Activated B cell treated with CpG ODN at 0.5 μM for 24 hours (primary cell): ENCODE measurements around the gene HERC5. TPM values are rescaled to one million over a fixed set of nuclear protein-coding genes. Genes with fewer than 3 reads are reported as not detected.
"Not testable (repeated sequence)": the region's sequence is repeated elsewhere in the genome, so short reads cannot be mapped to it uniquely, and the experiment has no call there.

ENCODE experiments used
- ATAC-seq: fragments of 200-7000 bp; cut with Tn5 transposase; one replicate; pipeline ENCODE4 v1.10.0; 2021; ENCODE audit warnings: low read depth, mild to moderate bottlenecking, moderate library complexity
- CTCF ChIA-PET: fragments of 350-600 bp; sonication (Branson Sonifier 250); formaldehyde crosslinking; loops from one replicate; lab custom pipeline; 2021; ENCODE audit warnings: antibody characterized with exemption; lab: Charles Lee
- POLR2A ChIA-PET: fragments of 350-600 bp; sonication (Branson Sonifier 250); formaldehyde crosslinking; loops from one replicate; lab custom pipeline; 2021; ENCODE audit warnings: antibody characterized with exemption; lab: Charles Lee
- DNase-seq: peaks from one replicate; pipeline ENCODE4 v3.0.0; 2022
- H3K27ac Mint-ChIP-seq: one replicate; pipeline ENCODE4 v1.8.0; 2020; ENCODE audit warnings: mixed read lengths
- H3K27me3 Mint-ChIP-seq: one replicate; pipeline ENCODE4 v1.8.0; 2021; ENCODE audit warnings: mixed read lengths
- H3K36me3 Mint-ChIP-seq: one replicate; pipeline ENCODE4 v1.8.0; 2021; ENCODE audit warnings: low read depth, mixed read lengths
- H3K4me1 Mint-ChIP-seq: one replicate; pipeline ENCODE4 v1.8.0; 2021; ENCODE audit warnings: mixed read lengths
- H3K4me3 Mint-ChIP-seq: one replicate; pipeline ENCODE4 v1.8.0; 2020; ENCODE audit warnings: mild to moderate bottlenecking, mixed read lengths
- H3K9me3 Mint-ChIP-seq: one replicate; pipeline ENCODE4 v1.8.0; 2020; ENCODE audit warnings: mixed read lengths
- CTCF ChIP-seq: fragments of 200-600 bp; IDR thresholded peaks from one replicate; pipeline ENCODE4 v1.8.0; 2022; ENCODE audit warnings: antibody characterized with exemption, mild to moderate bottlenecking
- intact Hi-C: fragments of 100-400 bp; cut with micrococcal nuclease; formaldehyde crosslinking; loops from one replicate; pipeline ENCODE4 v1.15.1; 2024
- total RNA-seq: library from RNA; stranded (reverse); gene quantifications from 2 replicates; pipeline ENCODE4 v1.2.3, GENCODE V29; 2022

The HERC5 gene
- total RNA-seq, 1 donor from 2014 or later: 4.8 TPM

- H3K27me3 Mint-ChIP-seq: no peaks in the 10 kb centered on the region
- intact Hi-C loops: loop anchor here (5.0 kb wide), 1 partner anchor 577 kb away; the partner anchor contains the start of gene TIGD2
- CTCF ChIA-PET: interaction anchor here (1.1 kb wide), 1 partner anchor 489 kb away, joined by 3 read pairs; no protein-coding TSS in a partner anchor
- H3K27ac Mint-ChIP-seq: no peak overlapping the region
- DNase-seq: no peak
- H3K9me3 Mint-ChIP-seq: no peaks in the 10 kb centered on the region
- POLR2A ChIA-PET: no interaction called here
- TF ChIP-seq CTCF: no peak
- H3K36me3 Mint-ChIP-seq: no peaks in the 10 kb centered on the region
- no peak overlapping the region for H3K4me3 Mint-ChIP-seq
- no peak for ATAC-seq
- H3K4me1 Mint-ChIP-seq: peaks cover 2% of the 10 kb centered on the region
Measured at GRCh38 chr4:88535090-88535755, 78.3 kb downstream of the HERC5 start.

DNA sequence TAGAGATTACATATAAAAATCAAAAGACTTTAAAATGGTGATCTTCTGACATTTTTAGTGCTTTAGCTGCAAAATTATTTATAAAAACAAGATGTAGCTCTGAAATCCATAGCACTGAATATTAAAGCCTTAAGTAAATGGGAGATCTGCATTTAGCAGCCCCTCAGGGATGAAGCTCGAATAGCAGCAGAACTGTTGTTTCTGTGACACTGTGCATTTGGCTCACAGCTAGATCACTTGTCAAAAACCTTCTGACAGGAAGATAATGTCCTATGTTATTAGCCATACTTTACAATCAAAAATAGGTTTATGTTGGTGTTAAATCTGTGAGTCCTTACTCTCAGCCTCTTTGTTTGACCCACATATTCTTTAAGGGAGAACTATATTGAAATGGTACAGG, 80.8 kb downstream of the HERC5 start:
- ChIA-PET POLR2A (no interaction called here), CTCF (interaction anchor here (0.6 to 2.0 kb wide), 4 partner anchors 110 to 486 kb away, joined by 3 to 8 read pairs (median 4); no protein-coding TSS in a partner anchor)
- H3K4me3 Mint-ChIP-seq: no peak overlapping the region
- intact Hi-C loops: loop anchor here (5.0 kb wide), 1 partner anchor 575 kb away; the partner anchor contains the start of gene TIGD2
- H3K36me3 Mint-ChIP-seq: no peaks in the 10 kb centered on the region
- peaks cover 2% of the 10 kb centered on the region for H3K4me1 Mint-ChIP-seq
- H3K9me3 Mint-ChIP-seq: no peaks in the 10 kb centered on the region
- no peak for TF ChIP-seq CTCF
- no peaks in the 10 kb centered on the region for H3K27me3 Mint-ChIP-seq
- DNase-seq (no peak), ATAC-seq (no peak)
- no peak overlapping the region for H3K27ac Mint-ChIP-seq

GRCh38 chr4:88539322-88540068, 82.6 kb downstream of the HERC5 start:
- CTCF ChIA-PET: interaction anchor here (0.7 to 3.7 kb wide), 23 partner anchors 9 to 489 kb away, joined by 3 to 39 read pairs (median 4); partner anchors contain the start of gene PYURF
- POLR2A ChIA-PET, H3K9me3 Mint-ChIP-seq, H3K4me3 Mint-ChIP-seq, ATAC-seq, H3K4me1 Mint-ChIP-seq, H3K27me3 Mint-ChIP-seq, H3K27ac Mint-ChIP-seq, H3K36me3 Mint-ChIP-seq: not testable (repeated sequence)
- intact Hi-C loops: loop anchor here (1.0 to 5.0 kb wide), 4 partner anchors 120 to 573 kb away; partner anchors contain the start of gene TIGD2
- DNase-seq: peak; percentile 46
- peak; percentile 26 for TF ChIP-seq CTCF

- Mint-ChIP-seq H3K9me3 (no peaks in the 10 kb centered on the region), H3K27ac (no peak overlapping the region), H3K27me3 (peaks cover 5% of the 10 kb centered on the region), H3K4me3 (no peak overlapping the region), H3K4me1 (no peaks in the 10 kb centered on the region), H3K36me3 (no peaks in the 10 kb centered on the region)
- CTCF ChIA-PET: no interaction called here
- DNase-seq (no peak), ATAC-seq (no peak)
- intact Hi-C loops: no loop called here
- TF ChIP-seq CTCF: no peak
- POLR2A ChIA-PET: no interaction called here
Measured at GRCh38 chr4:88549815-88550214, 92.9 kb downstream of the HERC5 start.

Other genes starting within 250 kb of the HERC5 start
- gene PPM1K, start 172.6 kb upstream of the HERC5 start, total RNA-seq: 72.1 and 76.6 TPM in 2 replicates
- 11.4 and 12.2 TPM in 2 replicates for gene HERC6, start 78.3 kb upstream of the HERC5 start, total RNA-seq
- 42.2 and 48.3 TPM in 2 replicates for gene PYURF, start 66.7 kb downstream of the HERC5 start, total RNA-seq
- 23.8 and 27.5 TPM in 2 replicates for gene HERC3, start 135.4 kb downstream of the HERC5 start, total RNA-seq
- 1.8 and 2.6 TPM in 2 replicates for gene NAP1L5, start 240.7 kb downstream of the HERC5 start, total RNA-seq